H9 (cell line): ENCODE data around the gene ZNF18. TPM values are rescaled to one million over a fixed set of nuclear protein-coding genes. Genes with fewer than 3 reads are reported as not detected.

Experiments used
- DNase-seq: peaks from one replicate; pipeline ENCODE4 v3.0.0-alpha.2; 2017
- H2AFZ ChIP-seq: one replicate; pipeline ENCODE4 v1.6.1; 2013; ENCODE audit warnings: mild to moderate bottlenecking, low read length, control low read depth, moderate library complexity
- H2AK5ac ChIP-seq: 2 replicates; pipeline ENCODE4 v1.6.1; 2013; ENCODE audit warnings: low read length, control low read depth, mixed read lengths; ENCODE audit not compliant: insufficient read length
- H2BK120ac ChIP-seq: one replicate; pipeline ENCODE4 v1.6.1; 2013; ENCODE audit warnings: low read depth, mild to moderate bottlenecking, low read length, control low read depth, inconsistent platforms; ENCODE audit not compliant: poor library complexity, severe bottlenecking
- H2BK12ac ChIP-seq: 2 replicates; pipeline ENCODE4 v1.6.1; 2013; ENCODE audit warnings: low read length, control low read depth, mixed read lengths, low read depth; ENCODE audit not compliant: insufficient read length
- H2BK15ac ChIP-seq: 2 replicates; pipeline ENCODE4 v1.6.1; 2013; ENCODE audit warnings: low read depth, low read length, control low read depth
- H2BK20ac ChIP-seq: one replicate; pipeline ENCODE4 v1.6.1; 2013; ENCODE audit warnings: low read depth, mild to moderate bottlenecking, low read length, control low read depth, inconsistent platforms; ENCODE audit not compliant: poor library complexity, severe bottlenecking
- H2BK5ac ChIP-seq: 2 replicates; pipeline ENCODE4 v1.6.1; 2013; ENCODE audit warnings: low read length, control low read depth, mixed read lengths; ENCODE audit not compliant: insufficient read length
- H3K14ac ChIP-seq: 2 replicates; pipeline ENCODE4 v1.6.1; 2013; ENCODE audit warnings: low read length, control low read depth; ENCODE audit not compliant: insufficient read depth
- H3K18ac ChIP-seq: 2 replicates; pipeline ENCODE4 v1.6.1; 2013; ENCODE audit warnings: low read depth, mild to moderate bottlenecking, mixed read lengths, low read length, control low read depth; ENCODE audit not compliant: insufficient read length
- H3K23ac ChIP-seq: 2 replicates; pipeline ENCODE4 v1.6.1; 2013; ENCODE audit warnings: low read length, control low read depth, mixed read lengths, low read depth; ENCODE audit not compliant: insufficient read length
- H3K23me2 ChIP-seq: 2 replicates; pipeline ENCODE4 v1.6.1; 2013; ENCODE audit warnings: low read depth, mild to moderate bottlenecking, mixed read lengths, low read length, control low read depth; ENCODE audit not compliant: insufficient read length, poor library complexity, severe bottlenecking
- H3K27ac ChIP-seq: 2 replicates; pipeline ENCODE4 v1.5.1; 2013; ENCODE audit warnings: low read length, control low read depth, mixed read lengths, low read depth; ENCODE audit not compliant: insufficient read length
- H3K27me3 ChIP-seq: 2 replicates; pipeline ENCODE4 v1.6.1; 2013; ENCODE audit warnings: low read length, control low read depth, inconsistent platforms; ENCODE audit not compliant: insufficient read depth
- H3K4ac ChIP-seq: 2 replicates; pipeline ENCODE4 v1.6.1; 2013; ENCODE audit warnings: low read depth, mild to moderate bottlenecking, control low read depth, inconsistent platforms, low read length, moderate library complexity
- H3K4me1 ChIP-seq: 2 replicates; pipeline ENCODE4 v1.6.1; 2013; ENCODE audit warnings: low read length, control low read depth, inconsistent platforms; ENCODE audit not compliant: insufficient read depth
- H3K4me2 ChIP-seq: 2 replicates; pipeline ENCODE4 v1.6.1; 2013; ENCODE audit warnings: low read length, control low read depth, mixed read lengths; ENCODE audit not compliant: insufficient read length, insufficient read depth
- H3K56ac ChIP-seq: 2 replicates; pipeline ENCODE4 v1.6.1; 2013; ENCODE audit warnings: low read depth, mild to moderate bottlenecking, mixed read lengths, low read length, control low read depth; ENCODE audit not compliant: insufficient read length
- H3K79me1 ChIP-seq: 2 replicates; pipeline ENCODE4 v1.6.1; 2013; ENCODE audit warnings: low read depth, mild to moderate bottlenecking, moderate library complexity, low read length, control low read depth, inconsistent platforms; ENCODE audit not compliant: insufficient read depth, poor library complexity, severe bottlenecking
- H3K79me2 ChIP-seq: 2 replicates; pipeline ENCODE4 v1.6.1; 2013; ENCODE audit warnings: low read length, control low read depth, inconsistent platforms; ENCODE audit not compliant: insufficient read depth
- H3K9ac ChIP-seq: 2 replicates; pipeline ENCODE4 v1.6.1; 2013; ENCODE audit warnings: low read length, control low read depth, mixed read lengths; ENCODE audit not compliant: insufficient read length; ENCODE audit errors: extremely low read depth
- H3K9me3 ChIP-seq: one replicate; pipeline ENCODE4 v1.6.1; 2013; ENCODE audit warnings: low read depth, low read length, inconsistent platforms; ENCODE audit not compliant: control insufficient read depth
- H3T11ph ChIP-seq: one replicate; pipeline ENCODE4 v1.6.1; 2013; ENCODE audit warnings: mild to moderate bottlenecking, low read length, control low read depth, inconsistent platforms
- H4K20me1 ChIP-seq: one replicate; pipeline ENCODE4 v1.6.1; 2013; ENCODE audit not compliant: control insufficient read depth, insufficient read length, insufficient read depth
- H4K5ac ChIP-seq: 2 replicates; pipeline ENCODE4 v1.6.1; 2013; ENCODE audit warnings: low read depth, mild to moderate bottlenecking, mixed read lengths, low read length, control low read depth; ENCODE audit not compliant: insufficient read length
- H4K8ac ChIP-seq: replicated peaks from 2 replicates; pipeline ENCODE4 v1.6.1; 2013; ENCODE audit warnings: low read length, control low read depth, mixed read lengths, low read depth; ENCODE audit not compliant: insufficient read length
- H4K91ac ChIP-seq: 2 replicates; pipeline ENCODE4 v1.6.1; 2013; ENCODE audit warnings: low read depth, mild to moderate bottlenecking, moderate library complexity, mixed read lengths, low read length, control low read depth; ENCODE audit not compliant: insufficient read length
- H3K27ac Mint-ChIP-seq, 3 experiments: 2 replicates in 2 of 3; 3 replicates in 1 of 3; pipeline ENCODE4 v1.8.0; 2020 to 2021; ENCODE audit warnings: mixed read lengths in 3 of 3, mild to moderate bottlenecking in 1 of 3, moderate library complexity in 1 of 3
- H3K27me3 Mint-ChIP-seq: 2 replicates; pipeline ENCODE4 v1.8.0; 2021; ENCODE audit warnings: low read depth, mild to moderate bottlenecking, moderate library complexity, mixed read lengths
- H3K36me3 Mint-ChIP-seq, 3 experiments: 2 replicates in 2 of 3; 3 replicates in 1 of 3; pipeline ENCODE4 v1.8.0; 2020 to 2021; ENCODE audit warnings: low read depth in 3 of 3, mixed read lengths in 3 of 3; ENCODE audit not compliant: insufficient read depth in 1 of 3
- H3K4me1 Mint-ChIP-seq, 2 experiments: 2 replicates each; pipeline ENCODE4 v1.8.0; 2020; ENCODE audit warnings: mixed read lengths in 2 of 2
- H3K4me3 Mint-ChIP-seq, 2 experiments: 2 replicates in 1 of 2; 3 replicates in 1 of 2; pipeline ENCODE4 v1.8.0; 2020 to 2021; ENCODE audit warnings: mild to moderate bottlenecking in 2 of 2, mixed read lengths in 2 of 2, moderate library complexity in 1 of 2
- H3K9me3 Mint-ChIP-seq, 2 experiments: 2 replicates in 1 of 2; 3 replicates in 1 of 2; pipeline ENCODE4 v1.8.0; 2020; ENCODE audit warnings: mild to moderate bottlenecking in 2 of 2, mixed read lengths in 2 of 2, moderate library complexity in 1 of 2
- CTCF ChIP-seq: fragments of 200-600 bp; sonication (generic); conservative IDR thresholded peaks from 3 replicates; pipeline ENCODE4 v1.8.0; 2021; ENCODE audit warnings: antibody characterized with exemption, mild to moderate bottlenecking
- WGBS: extraction: QIAGEN DNeasy Blood & Tissue Kit; methylation state at CpG from one replicate; pipeline ENCODE4 v1.1.7; 2013; ENCODE audit warnings: missing lambda C conversion rate, low lambda C conversion rate, mixed read lengths; ENCODE audit not compliant: insufficient read length; ENCODE audit errors: extremely low coverage; 5-methylcytosine and 5-hydroxymethylcytosine counted together
- total RNA-seq: library from RNA; stranded (reverse); gene quantifications from 2 replicates; pipeline ENCODE4 v1.2.1, GENCODE V29; 2021

Gene ZNF18
- total RNA-seq, 1 experiment from 2014 or later = 6.8 TPM

GRCh38 chr17:11948789-11949188 is 48.5 kb downstream of the ZNF18 start:
- no peak for TF ChIP-seq CTCF
- Histone ChIP-seq H3T11ph (no peak overlapping the region), H3K4me2 (no peak overlapping the region), H3K4ac (no peak overlapping the region), H3K23ac (no peak overlapping the region), H3K79me1 (no peaks in the 10 kb centered on the region), H3K9me3 (peaks cover 12% of the 10 kb centered on the region), H4K8ac (no peak overlapping the region), H2BK120ac (no peak overlapping the region), H2BK15ac (no peak overlapping the region), H2AK5ac (no peak overlapping the region), H2BK12ac (no peak overlapping the region), H2AFZ (no peak overlapping the region), H3K18ac (no peak overlapping the region), H3K4me1 (no peaks in the 10 kb centered on the region; the same call in 1 of the 2 replicates), H2BK20ac (no peak overlapping the region), H4K20me1 (no peaks in the 10 kb centered on the region), H3K9ac (no peak overlapping the region), H3K79me2 (no peaks in the 10 kb centered on the region), H4K5ac (no peak overlapping the region), H3K27ac (no peak overlapping the region), H2BK5ac (no peak overlapping the region), H3K27me3 (no peaks in the 10 kb centered on the region), H4K91ac (no peak overlapping the region), H3K14ac (no peak overlapping the region), H3K23me2 (no peaks in the 10 kb centered on the region), H3K56ac (no peak overlapping the region)
- H3K27me3 Mint-ChIP-seq = no peaks in the 10 kb centered on the region
- no CpG with 5 or more reads among the region's 6 CpGs for WGBS
- H3K9me3 Mint-ChIP-seq = peaks cover 13% of the 10 kb centered on the region in 2 experiments
- no peak for DNase-seq
- H3K36me3 Mint-ChIP-seq = peaks cover 5 to 13% (median 9%) of the 10 kb centered on the region in 3 experiments
- H3K4me1 Mint-ChIP-seq = peaks cover 8% of the 10 kb centered on the region in 2 experiments
- H3K4me3 Mint-ChIP-seq = no peak overlapping the region
- no peak overlapping the region for H3K27ac Mint-ChIP-seq
